ENCODE data around the gene PNMA8B.

PNMA8B gene

DNA sequence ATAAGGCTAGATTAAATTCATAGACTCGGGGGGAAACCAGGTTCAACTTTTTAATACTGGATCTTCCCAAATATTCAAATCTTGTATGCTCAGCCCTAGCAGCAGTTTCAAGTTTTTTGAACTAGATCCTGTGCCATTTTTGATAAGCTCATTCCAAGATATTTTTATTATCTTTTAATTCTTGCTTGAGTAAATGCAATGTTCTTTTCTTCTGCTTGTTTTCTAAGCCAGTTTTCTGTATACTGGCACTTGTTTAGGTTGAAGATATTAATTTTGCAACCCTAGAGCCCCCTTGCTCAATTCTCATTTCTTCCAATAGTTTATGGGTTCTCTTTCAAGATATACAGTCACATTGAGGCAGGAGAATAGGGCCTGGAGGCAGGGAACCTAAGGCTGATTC is 53.8 kb downstream of the PNMA8B start:
- TF ChIP-seq, protein P1, sequence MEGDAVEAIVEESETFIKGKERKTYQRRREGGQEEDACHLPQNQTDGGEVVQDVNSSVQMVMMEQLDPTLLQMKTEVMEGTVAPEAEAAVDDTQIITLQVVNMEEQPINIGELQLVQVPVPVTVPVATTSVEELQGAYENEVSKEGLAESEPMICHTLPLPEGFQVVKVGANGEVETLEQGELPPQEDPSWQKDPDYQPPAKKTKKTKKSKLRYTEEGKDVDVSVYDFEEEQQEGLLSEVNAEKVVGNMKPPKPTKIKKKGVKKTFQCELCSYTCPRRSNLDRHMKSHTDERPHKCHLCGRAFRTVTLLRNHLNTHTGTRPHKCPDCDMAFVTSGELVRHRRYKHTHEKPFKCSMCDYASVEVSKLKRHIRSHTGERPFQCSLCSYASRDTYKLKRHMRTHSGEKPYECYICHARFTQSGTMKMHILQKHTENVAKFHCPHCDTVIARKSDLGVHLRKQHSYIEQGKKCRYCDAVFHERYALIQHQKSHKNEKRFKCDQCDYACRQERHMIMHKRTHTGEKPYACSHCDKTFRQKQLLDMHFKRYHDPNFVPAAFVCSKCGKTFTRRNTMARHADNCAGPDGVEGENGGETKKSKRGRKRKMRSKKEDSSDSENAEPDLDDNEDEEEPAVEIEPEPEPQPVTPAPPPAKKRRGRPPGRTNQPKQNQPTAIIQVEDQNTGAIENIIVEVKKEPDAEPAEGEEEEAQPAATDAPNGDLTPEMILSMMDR (conservative IDR thresholded peaks at IDR 0.05), result no peak
- TF ChIP-seq ZFX (IDR thresholded peaks at IDR 0.05), result no peak
- peak overlapping the region; percentile 78 for H3K27ac ChIP-seq

Measured in C4-2B (cell line).